NCI-H2029 treated with DMSO at 0.1 percent for 48 hours (cell line): ENCODE data around the gene GZMB.
"Not testable (repeated sequence)": the region's sequence is repeated elsewhere in the genome, so short reads cannot be mapped to it uniquely, and the experiment has no call there.

Experiments
- DNase-seq: peaks from one replicate; lab custom pipeline; 2025; lab: John Stamatoyannopoulos, UW

GZMB gene, protein sequence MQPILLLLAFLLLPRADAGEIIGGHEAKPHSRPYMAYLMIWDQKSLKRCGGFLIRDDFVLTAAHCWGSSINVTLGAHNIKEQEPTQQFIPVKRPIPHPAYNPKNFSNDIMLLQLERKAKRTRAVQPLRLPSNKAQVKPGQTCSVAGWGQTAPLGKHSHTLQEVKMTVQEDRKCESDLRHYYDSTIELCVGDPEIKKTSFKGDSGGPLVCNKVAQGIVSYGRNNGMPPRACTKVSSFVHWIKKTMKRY

DNA sequence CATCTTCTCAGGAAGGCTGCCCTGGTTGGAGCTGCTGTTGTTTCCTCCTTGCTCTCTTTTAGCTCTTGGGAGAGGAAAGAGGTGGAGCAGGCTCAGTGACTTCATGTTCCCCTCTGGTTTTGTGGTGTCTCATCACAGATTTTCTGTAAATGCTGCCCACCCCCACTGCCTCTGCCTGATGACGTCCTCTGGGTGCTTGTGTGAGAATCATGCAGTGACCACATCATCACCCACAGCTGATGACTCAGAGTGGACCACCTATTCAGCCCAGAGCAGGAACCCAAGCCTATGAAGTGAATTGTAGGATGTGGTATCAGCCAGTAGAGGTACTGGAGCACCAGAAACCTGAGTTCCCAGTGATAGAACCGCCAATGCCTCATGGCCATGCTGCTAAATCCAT lies at the start of gene GZMB:
GZMB (minus strand) TSS at position 33 of the 400 bp plus-strand sequence; CDS start at position 3, 30 bp downstream.
- DNase-seq: no peak

DNA sequence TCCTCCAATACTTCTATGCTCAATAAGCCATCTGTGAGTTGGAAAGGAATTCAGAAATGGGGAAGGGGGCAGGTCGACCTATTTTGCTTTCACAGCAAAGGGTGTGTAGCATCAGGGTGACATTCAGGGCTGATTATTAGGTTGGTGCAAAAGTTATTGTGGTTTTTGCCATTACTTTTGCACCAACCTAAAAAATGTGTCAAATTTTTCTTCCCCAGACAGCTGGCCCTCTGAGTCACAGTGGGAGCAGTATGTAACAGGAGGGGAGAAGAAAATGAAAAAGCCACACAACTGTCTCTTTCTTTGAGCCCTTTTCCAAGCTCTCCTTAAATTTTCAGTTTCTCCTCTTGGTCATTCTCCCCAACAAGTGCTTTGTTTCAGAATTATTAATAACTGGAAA lies 47.1 kb upstream of the GZMB start:
- no peak for DNase-seq

DNA sequence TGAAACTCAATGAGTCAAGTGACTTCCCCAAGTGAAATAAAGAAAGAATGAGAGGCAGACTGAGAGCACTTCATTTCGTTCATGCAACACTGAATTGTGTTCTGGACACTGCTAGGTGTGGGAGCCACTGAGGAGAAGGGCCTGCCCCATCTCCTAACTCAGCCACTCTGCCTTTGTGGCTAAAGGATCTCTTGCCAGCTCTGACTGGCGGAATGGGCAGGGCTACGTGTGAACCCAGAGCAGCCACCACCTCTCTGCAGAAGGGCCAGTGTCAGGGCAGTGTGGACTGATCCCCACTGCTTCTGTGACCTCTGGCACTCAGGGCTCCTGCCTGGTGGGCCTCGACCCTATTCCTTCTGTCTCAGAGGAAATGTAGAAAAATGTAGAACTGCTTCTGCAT lies 46.5 kb upstream of the GZMB start:
- no peak for DNase-seq

DNA sequence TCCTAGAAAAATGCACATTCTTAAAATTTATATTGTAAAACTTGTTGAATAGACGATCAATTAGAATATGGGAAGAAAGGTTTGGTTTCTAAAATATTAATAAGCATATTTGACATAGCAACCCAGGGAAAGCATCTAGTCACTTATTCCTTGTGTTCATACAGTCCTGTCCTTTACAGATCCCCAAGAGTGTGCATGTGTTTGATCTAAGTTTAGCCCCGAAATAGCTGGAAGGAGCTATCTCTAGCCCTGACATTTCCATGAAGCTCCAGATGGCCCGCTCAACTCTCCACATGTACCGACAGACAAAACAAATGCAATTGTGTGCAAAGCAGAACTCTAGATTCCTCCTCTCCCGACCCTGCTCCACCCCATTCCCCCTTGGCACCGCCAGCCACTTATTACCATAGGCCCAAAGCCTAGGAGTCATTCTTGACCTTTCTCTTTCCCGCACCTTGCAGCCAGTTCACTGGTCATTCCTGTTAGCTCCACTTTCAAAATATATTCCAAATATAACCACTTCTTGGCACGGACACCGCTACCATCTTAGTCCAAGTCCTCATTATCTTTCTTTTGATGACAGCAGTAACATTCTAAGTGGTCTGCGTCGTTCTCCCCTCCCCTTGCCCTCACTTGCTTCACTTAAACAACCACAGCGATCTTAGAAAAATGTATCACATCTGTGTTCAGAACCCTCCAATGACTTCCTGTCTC lies 45.4 kb upstream of the GZMB start:
- DNase-seq: no peak

DNA sequence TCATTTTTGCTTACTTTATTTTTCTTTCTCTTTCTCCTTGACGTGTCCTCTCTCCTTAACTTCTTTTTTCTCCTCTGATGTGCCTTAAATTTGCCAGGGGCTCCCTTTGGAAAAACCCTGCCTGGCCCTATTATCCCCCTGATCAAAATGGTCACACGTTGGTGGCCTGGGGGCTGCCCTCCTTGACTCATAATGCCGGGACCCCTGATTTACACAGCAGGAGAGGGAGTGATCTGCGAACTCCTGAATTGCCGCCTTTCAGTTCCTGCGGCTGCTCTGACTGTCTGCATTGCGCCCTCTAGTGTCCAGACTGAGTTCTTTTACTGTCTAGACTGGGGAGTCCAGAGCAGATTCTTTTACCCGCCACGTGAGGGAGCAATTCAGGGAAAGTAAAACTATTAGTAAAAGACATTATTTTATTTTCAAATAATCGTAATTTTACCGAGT lies 44.8 kb upstream of the GZMB start:
- peak; percentile 100 for DNase-seq

DNA sequence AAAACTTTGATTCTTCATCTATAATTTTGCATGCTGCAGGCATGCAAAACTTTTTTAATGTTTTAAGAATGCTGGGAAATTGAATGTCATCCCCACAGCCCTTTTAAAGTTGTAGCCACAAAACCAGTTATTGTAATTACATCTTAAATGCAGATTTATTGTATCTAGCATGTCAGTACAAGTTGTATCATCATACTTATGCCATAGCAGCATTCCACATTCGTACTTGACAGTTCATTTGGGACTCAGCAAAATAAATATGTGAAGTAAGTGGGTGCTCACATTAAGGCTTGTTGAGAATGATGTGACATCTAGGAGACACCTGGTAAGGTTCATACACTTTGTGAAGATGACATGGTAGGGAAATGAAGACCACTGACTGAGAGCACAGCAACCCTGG lies 44.0 kb upstream of the GZMB start:
- no peak for DNase-seq

DNA sequence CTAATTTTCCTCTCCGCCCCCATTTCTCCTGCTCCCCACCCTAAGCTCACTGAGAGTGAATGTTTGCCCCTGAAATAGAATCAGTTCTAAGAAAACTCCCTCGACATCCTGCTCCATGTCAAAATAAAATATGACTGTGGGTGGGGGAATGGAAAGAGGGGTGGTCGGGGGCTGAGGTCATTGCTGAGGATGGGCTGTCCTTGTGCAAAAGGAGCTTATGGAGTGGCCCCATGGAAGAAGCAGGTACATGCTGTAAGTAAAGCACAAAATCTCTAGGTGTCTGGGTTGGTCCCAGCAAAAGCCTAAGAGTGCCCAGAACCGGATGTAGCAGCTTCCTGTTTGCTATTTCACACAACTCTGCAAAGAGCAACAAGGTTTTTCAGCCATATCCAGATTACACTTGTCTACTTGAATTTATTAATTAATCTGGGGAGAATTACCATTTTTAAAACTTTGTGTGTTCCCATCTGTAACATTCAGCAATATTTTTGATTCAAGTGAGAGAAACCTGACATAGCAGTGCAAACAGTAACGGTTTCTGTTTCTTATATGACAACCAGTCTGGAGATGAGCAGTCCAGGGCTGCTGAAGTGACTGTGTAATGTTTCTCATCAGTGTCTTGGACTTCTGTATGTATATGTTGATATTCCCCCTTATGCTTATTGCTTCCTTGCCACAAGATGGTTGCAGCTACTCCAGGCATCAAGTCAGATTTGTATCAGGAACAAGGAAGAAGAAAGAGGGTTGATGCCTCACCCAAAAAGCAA lies 40.4 kb upstream of the GZMB start:
- no peak for DNase-seq

DNA sequence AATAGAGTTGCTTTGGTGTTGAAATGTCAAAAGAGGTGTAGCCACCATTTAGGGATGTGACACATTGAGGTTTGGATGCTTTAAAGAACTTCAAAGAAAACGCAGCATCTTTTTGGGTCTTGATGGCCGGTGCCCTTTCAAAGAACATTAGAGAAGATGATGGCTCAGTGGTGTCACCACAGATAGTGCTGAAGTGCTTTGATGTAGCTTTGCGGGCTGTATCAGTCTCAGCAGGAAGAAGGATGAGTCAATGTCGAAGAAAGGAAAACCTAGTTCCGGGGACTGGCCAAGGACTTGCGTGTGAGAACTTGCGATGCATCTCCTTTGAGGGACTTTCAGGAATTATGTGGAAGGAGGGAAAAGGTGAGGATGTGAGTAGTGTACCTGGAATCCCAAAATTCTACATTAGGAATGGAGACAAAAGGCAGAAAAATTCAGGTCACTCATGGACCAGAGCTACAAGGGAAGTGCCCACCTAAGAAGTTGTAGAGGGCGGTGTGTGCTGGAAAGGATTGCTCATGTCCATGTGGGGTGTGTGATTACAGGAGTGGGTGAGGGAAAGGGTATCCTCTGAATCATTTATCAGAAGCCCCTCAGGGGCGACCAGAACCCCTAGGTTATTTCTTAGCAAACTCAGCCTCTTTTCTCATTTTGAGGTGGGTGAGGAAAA lies 39.7 kb upstream of the GZMB start:
- DNase-seq: no peak

DNA sequence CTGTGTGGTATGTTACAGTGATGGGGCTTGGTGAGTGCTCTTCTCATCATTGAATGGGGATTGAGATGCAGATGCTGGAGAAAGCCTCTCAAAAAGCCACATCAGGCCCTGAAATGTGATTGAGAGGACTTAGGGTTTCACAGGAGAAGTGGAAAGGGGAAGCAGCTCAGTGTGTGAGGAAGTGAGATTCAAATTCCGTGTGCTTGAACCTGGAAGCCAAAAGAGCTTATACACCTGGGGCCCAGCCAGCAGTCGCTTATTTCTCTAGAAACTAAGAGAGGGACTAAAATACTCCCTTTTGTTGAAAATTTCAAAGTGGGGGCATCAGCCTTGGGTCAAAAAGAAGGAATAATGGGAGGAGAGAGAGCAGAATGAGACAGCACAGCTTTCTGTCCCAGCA lies 39.1 kb upstream of the GZMB start:
- no peak for DNase-seq

DNA sequence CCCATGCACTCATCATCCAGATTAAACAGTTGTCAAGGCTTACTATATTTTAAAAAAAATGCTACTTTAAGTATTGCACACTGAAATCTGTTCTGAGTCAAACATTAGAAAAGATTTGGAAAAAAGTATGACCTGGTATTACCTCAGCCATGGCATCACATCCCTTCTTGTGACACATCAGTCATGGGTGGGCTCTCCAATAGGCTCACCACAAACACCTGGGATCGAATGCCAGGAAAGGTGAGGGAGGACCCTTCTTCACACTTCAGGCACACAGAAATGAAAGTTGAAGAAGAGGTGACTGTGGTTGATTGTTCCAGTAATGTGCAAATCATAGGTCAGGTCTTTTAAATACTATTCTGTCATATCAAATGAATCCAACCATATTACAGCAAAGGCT lies 36.6 kb upstream of the GZMB start:
- no peak for DNase-seq

DNA sequence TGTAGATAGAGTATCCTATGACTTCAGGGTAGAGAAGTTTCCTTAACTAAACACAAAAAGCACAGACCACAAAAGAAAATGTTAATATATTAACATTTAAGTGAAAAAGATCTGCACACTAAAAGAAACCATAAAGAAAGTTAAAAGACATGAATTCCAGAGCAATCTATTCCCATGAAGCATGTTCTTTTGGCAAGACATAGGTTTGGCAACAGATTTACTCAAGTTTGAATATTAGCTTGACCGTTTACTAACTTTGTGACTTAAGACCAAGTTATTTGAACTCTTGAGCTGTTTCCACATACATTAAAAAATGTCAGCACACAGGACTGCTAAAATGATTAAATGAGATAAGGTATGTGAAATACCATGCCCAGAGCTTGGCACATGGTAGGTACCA lies 35.7 kb upstream of the GZMB start:
- DNase-seq: no peak

DNA sequence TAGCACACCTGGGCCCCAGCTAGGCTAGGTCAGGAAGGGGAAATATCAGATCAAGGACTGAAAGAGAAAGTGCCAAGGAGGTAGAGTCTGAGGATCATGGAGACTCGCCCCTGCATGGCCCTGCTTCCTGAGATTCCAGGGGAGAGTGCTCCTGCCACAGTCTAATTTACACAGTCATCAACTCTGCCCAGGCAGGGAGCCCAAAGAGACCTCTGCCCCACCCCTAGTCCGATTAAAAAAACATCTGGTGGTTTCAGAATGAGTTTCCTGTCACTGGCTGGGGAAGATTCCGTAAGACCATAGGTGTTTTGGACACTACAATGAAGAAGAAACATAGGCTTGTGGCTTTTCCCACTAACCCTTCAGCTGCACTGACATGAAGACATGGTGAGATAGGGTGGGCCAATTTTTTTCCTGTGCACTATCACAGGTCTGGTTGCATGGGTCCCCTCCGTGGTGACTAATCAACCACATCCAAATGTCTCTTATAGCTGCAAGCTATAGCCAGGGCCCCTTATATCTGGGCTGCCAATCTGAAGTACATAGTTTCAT lies 31.5 kb upstream of the GZMB start:
- no peak for DNase-seq

DNA sequence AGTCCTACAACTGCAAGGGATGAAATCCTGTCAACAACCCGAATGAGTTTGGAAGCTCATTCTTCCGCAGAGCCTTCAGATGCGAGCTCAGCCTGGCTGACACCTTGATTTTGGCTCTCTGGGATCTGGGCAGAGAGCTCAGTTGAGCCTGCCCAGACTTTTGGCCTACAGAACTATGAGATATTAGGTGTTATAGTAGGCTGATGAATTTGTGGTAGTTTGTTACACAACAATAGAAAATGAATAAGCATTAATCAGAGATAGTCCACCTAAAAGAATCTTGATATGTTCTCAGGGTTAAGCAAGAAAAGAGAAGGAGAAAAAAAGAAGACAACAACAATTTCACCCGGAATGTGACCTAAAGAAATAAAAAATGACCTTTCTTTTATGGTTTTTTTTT lies 30.4 kb upstream of the GZMB start:
- DNase-seq: no peak

DNA sequence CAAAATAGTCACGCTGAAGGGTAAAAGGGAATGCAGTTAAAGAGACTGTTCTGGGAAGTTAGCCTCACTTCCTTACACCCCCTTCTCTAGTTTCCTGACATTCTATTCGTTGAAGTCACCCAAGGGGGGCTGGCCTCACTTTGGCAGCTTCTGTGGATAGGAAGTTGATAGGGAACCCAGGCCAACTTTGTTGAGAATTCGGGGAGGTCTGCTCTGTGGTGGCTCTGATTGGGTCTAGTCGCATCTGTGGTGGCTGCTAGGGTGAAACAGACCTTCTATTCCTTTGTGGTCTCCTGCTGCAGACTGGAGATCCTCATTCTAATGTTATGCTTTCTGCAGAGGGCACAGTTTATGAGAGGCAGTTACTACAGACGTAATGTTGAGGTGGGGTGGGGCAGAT lies 28.8 kb upstream of the GZMB start:
- no peak for DNase-seq

DNA sequence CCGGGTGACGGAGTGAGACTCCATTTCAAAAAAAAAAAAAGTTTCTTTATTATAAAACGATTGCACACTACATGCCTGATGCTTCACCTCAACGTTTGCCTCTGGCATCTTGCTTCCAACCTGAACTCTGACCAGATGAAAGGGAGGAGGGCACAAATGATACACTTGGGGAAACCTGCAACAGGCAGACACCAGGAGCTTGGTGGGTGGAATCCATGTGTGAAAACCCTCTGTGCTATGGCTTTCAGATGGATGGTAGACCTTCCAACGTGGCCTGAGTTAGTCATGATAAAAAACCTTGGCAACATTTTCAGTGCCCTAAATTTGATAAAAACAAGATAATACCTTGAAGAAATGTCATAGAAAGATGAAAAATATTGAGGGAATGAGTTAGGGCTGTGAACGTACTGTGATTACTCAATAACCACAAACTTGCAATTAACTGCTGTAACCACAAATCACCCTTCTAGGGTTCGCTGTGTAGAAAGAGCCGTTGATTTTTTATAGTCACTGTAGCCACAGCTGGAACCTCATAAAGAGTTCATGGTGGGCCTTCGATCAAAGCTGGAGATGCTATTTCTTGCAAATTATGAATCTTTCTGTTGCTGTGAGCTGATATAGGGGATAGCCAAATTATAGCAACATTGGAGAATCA lies 26.1 kb upstream of the GZMB start:
- no peak for DNase-seq

DNA sequence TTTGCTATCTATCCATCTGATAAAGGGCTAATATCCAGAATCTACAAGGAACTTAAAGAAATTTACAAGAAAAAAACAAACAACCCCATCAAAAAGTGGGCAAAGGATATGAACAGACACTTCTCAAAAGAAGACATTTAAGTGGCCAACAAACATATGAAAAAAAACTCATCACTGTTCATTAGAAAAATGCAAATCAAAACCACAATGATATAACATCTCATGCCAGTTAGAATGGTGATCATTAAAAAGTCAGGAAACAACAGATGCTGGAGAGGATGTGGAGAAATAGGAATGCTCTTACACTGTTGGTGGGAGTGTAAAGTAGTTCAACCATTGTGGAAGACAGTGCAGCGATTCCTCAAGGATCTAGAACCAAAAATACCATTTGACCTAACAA lies 14.4 kb upstream of the GZMB start:
- not testable (repeated sequence) for DNase-seq

DNA sequence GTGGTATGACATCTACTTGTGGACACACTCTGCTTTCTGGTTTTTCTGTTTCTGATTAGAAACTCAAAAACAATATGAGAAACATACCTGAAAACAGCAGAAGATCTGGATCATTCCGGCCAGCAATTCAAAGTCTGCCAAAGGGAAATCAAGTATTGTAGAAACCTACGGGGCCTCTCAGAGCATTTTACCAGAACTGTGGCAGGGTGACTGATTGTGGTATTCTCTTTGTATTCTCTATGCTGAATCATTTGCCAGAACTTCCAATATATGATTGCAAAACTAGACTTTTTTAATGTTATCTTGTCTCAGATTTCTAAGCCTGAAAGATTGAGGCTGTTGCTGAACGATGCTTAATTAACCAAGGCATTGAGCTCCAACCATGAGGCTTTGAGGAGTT lies 5.9 kb upstream of the GZMB start:
- DNase-seq: no peak

DNA sequence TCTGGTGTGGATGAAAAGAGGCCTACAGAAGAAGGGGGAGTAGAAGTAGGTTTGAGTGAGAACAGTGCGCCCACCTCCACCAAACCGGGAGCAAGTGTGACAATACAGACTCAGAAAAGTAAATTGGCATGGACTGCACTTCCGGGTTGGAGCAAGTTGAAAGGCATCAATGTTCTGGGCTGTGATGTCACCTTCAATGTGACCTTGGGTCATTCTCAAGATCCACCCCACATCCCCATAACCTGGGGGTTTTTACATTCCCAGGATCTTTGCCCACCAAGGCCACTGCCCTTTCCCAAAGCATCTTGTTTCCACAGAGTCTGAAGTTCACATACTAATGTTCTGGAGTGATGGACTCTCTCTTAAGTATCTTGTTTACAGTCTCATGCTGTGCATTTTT lies 5.3 kb upstream of the GZMB start:
- DNase-seq: no peak

DNA sequence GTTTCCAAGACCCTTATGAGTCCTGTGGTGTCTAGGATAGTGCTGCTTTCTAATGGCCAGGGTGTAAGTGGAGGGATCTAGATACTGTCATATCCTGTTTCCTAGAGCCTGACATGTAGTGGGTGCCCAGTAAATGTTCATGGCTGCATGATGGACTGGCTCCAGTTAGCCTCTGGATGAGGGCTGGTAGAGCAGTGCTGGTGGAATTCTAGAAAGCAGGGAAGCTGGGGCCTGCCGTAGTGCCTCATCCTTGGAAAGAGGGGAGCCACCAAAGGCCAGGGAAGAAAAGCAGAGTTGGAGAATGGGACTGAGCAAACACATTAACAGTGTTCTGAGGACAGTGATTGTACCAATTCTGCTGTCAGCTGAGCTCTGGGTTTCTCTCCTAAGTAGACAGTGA lies 637 bp downstream of the GZMB start:
- no peak for DNase-seq

DNA sequence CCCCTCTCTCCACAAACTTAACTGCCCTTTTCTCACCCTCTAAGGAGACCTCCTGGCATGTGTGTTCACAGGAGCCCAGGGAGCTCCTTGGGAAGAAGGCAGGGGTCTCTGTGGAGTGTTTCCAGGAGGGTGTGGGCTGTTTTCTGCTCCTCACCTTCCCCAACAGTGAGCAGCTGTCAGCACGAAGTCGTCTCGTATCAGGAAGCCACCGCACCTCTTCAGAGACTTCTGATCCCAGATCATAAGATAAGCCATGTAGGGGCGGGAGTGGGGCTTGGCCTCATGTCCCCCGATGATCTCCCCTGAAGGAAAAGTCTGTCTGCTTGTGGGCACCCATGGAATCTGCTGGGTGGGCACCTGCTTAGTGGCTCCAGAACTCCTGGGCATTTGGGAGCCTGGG lies 1.2 kb downstream of the GZMB start:
- no peak for DNase-seq

DNA sequence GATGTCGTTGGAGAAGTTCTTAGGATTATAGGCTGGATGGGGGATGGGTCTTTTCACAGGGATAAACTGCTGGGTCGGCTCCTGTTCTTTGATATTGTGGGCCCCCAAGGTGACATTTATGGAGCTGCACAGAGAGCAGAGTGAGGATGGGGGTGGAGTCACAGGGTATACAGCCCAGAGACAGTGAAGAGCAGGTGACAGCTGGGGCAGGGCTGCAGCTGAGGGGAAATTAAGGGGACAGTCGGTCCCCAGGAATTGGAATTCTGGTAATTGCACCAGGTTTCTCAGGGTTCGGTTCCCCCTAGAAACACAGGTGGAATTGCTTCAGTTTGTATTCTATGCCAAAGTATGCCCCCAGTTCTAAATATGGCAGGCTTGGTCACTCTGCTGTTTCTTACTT lies 1.7 kb downstream of the GZMB start:
- DNase-seq: no peak
